T-cell (primary cell): ENCODE measurements around the gene DSCAM. TPM values are rescaled to one million over a fixed set of nuclear protein-coding genes. Genes with fewer than 3 reads are reported as not detected.

Source experiments
- ATAC-seq, 4 experiments: fragments of 200-7000 bp in 3 of 4; fragments of 150-1000 bp in 1 of 4; cut with Tn5 transposase; replicated peaks in 1 of 4; 1 replicate in 3 of 4; 2 replicates in 1 of 4; pipeline ENCODE4 v1.10.0; 2021; ENCODE audit warnings: moderate library complexity in 3 of 4, mild to moderate bottlenecking in 2 of 4, moderate number of reproducible peaks in 1 of 4
- CTCF ChIA-PET, 2 donors: fragments of 300-600 bp; sonication (Branson Sonifier 250); formaldehyde crosslinking; loops; one replicate each; lab custom pipeline; 2022; ENCODE audit warnings: antibody characterized with exemption in 2 of 2; lab: Charles Lee
- POLR2A ChIA-PET, 2 donors: fragments of 300-600 bp; sonication (Branson Sonifier 250); formaldehyde crosslinking; loops; one replicate each; lab custom pipeline; 2022; ENCODE audit warnings: antibody characterized with exemption in 2 of 2; lab: Charles Lee
- DNase-seq, 35 experiments: peaks; one replicate each; pipeline versions ENCODE4 v3.0.0 to v3.0.0-alpha.2; 2013 to 2023
- H3K27ac ChIP-seq: one replicate; pipeline ENCODE4 v1.5.1; 2013; ENCODE audit warnings: low read length
- H3K27me3 ChIP-seq, 2 experiments: replicated peaks in 1 of 2; 1 replicate in 1 of 2; 2 replicates in 1 of 2; pipeline versions ENCODE4 v1.6.1 to v1.7.0; 2013; ENCODE audit warnings: low read length in 1 of 2, mixed read lengths in 1 of 2; ENCODE audit not compliant: control insufficient read depth in 2 of 2, insufficient read depth in 2 of 2; ENCODE audit errors: extremely low read depth in 1 of 2
- H3K36me3 ChIP-seq, 2 donors: 1 replicate in 1 of 2; 2 replicates in 1 of 2; pipeline versions ENCODE4 v1.6.1 to v1.7.0; 2013; ENCODE audit warnings: low read length in 1 of 2; ENCODE audit not compliant: control insufficient read depth in 2 of 2, insufficient read depth in 1 of 2; ENCODE audit errors: extremely low read depth in 1 of 2
- H3K4me1 ChIP-seq, 2 experiments: 1 replicate in 1 of 2; 2 replicates in 1 of 2; pipeline versions ENCODE4 v1.6.1 to v1.7.0; 2013; ENCODE audit warnings: low read length in 2 of 2, mixed read lengths in 1 of 2; ENCODE audit not compliant: insufficient read depth in 2 of 2, control insufficient read depth in 1 of 2; ENCODE audit errors: extremely low read depth in 1 of 2
- H3K4me3 ChIP-seq, 2 donors: 1 replicate in 1 of 2; 2 replicates in 1 of 2; pipeline versions ENCODE4 v1.5.1 to v1.7.0; 2013; ENCODE audit warnings: mild to moderate bottlenecking in 2 of 2, low read length in 1 of 2, moderate library complexity in 1 of 2; ENCODE audit not compliant: control insufficient read depth in 1 of 2; ENCODE audit errors: extremely low read depth in 1 of 2
- H3K9me3 ChIP-seq: 2 replicates; pipeline ENCODE4 v1.7.0; 2013
- H3K27ac Mint-ChIP-seq, 2 donors: one replicate each; pipeline ENCODE4 v1.8.0; 2020 to 2021; ENCODE audit warnings: mild to moderate bottlenecking in 2 of 2, mixed read lengths in 2 of 2
- H3K27me3 Mint-ChIP-seq, 2 donors: one replicate each; pipeline ENCODE4 v1.8.0; 2021 to 2022; ENCODE audit warnings: mixed read lengths in 2 of 2
- H3K36me3 Mint-ChIP-seq: one replicate; pipeline ENCODE4 v1.8.0; 2021; ENCODE audit warnings: mixed read lengths
- H3K4me1 Mint-ChIP-seq, 3 donors: one replicate each; pipeline ENCODE4 v1.8.0; 2020 to 2022; ENCODE audit warnings: mixed read lengths in 3 of 3, mild to moderate bottlenecking in 1 of 3
- H3K4me3 Mint-ChIP-seq, 3 donors: one replicate each; pipeline ENCODE4 v1.8.0; 2020 to 2022; ENCODE audit warnings: mild to moderate bottlenecking in 3 of 3, mixed read lengths in 3 of 3, moderate library complexity in 3 of 3
- H3K9me3 Mint-ChIP-seq, 3 donors: one replicate each; pipeline ENCODE4 v1.8.0; 2020 to 2022; ENCODE audit warnings: mixed read lengths in 3 of 3
- WGBS: methylation state at CpG from one replicate; pipeline ENCODE4 v1.1.5; 2013; ENCODE audit warnings: missing lambda C conversion rate; ENCODE audit not compliant: insufficient coverage; 5-methylcytosine and 5-hydroxymethylcytosine counted together
- total RNA-seq, 35 experiments: library from RNA in 6 of 35; stranded (reverse) in 6 of 35; fragments of 120-200 nt in 1 of 35; gene quantifications; one replicate each; pipeline versions ENCODE4 v1.2.1 to v1.2.4 and lab custom pipeline; 2013 to 2026

Gene DSCAM
- total RNA-seq, 5 donors from 2014 or later (not counting 1 experiment from before 2014, with no cell fraction given): not detected

- H3K4me3 ChIP-seq: no peak overlapping the region
- ChIA-PET POLR2A (no interaction called here), CTCF (no interaction called here)
- H3K27me3 Mint-ChIP-seq: no peaks in the 10 kb centered on the region
- no peaks in the 10 kb centered on the region for H3K27me3 ChIP-seq
- no peaks in the 10 kb centered on the region for H3K9me3 ChIP-seq
- ATAC-seq (no peak), DNase-seq (no peak)
- WGBS: 84% methylated on average over 2 of the region's 4 CpGs
- no peaks in the 10 kb centered on the region for H3K4me1 Mint-ChIP-seq
- H3K9me3 Mint-ChIP-seq: peaks cover 6 to 19% (median 9%) of the 10 kb centered on the region in 3 donors
- no peak overlapping the region for H3K27ac ChIP-seq
- no peaks in the 10 kb centered on the region for H3K36me3 Mint-ChIP-seq
- H3K4me1 ChIP-seq: no peaks in the 10 kb centered on the region
- no peak overlapping the region for H3K27ac Mint-ChIP-seq
- no peaks in the 10 kb centered on the region for H3K36me3 ChIP-seq
- no peak overlapping the region for H3K4me3 Mint-ChIP-seq
Observed at GRCh38 chr21:40605094-40605493, 241.9 kb downstream of the DSCAM start.

DNA sequence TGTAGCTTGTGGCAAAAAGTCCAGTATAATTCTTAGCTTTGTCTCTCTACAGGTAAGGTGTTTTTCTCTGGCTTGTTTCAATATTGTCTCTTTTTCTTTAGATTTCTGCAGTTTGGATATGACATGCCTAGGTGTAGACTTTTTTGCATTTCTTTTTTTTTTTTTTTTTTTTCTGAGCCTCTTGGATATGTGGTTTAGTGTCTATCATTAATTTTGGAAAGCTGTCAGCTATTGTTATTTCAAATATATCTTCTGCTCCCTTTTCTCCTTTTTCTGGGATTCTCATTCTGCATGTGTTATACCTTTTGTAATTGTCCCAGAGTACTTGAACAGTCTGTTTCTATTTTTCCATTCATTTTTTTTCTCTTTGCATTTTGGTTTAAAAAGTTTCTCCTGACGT, 243.2 kb downstream of the DSCAM start:
- H3K36me3 Mint-ChIP-seq: no peaks in the 10 kb centered on the region
- Histone ChIP-seq H3K27ac (no peak overlapping the region), H3K27me3 (no peaks in the 10 kb centered on the region), H3K4me1 (no peaks in the 10 kb centered on the region), H3K9me3 (no peaks in the 10 kb centered on the region), H3K36me3 (no peaks in the 10 kb centered on the region), H3K4me3 (no peak overlapping the region)
- no peaks in the 10 kb centered on the region for H3K4me1 Mint-ChIP-seq
- H3K9me3 Mint-ChIP-seq: peaks cover 6 to 19% (median 15%) of the 10 kb centered on the region in 3 donors
- H3K27ac Mint-ChIP-seq: no peak overlapping the region
- no peaks in the 10 kb centered on the region for H3K27me3 Mint-ChIP-seq
- no CpG with 5 or more reads among the region's 1 CpG for WGBS
- H3K4me3 Mint-ChIP-seq: no peak overlapping the region
- DNase-seq (no peak), ATAC-seq (no peak)
- ChIA-PET CTCF (interaction anchor here in 1 of 2 donors (0.7 kb wide), 1 partner anchor 215 kb away, joined by 6 read pairs; no protein-coding TSS in a partner anchor), POLR2A (no interaction called here)

DNA sequence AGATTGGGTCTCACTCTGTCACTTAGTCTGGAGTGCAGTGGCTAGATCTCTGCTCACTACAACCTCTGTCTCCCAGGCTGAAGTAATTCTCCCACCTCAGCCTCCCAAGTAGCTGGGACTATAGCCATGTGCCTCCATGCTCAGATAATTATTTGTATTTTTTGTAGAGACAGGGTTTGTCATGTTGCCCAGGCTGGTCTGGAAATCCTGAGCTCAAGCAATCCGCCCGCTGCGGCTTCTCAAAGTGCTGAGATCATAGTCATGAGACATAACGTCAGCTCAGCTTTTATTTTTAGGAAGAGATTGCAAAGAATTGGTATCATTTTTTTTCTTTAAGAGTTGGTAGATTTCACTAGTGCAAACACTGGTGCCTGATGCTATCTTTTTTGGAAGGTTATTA, 244.9 kb downstream of the DSCAM start:
- H3K9me3 ChIP-seq: no peaks in the 10 kb centered on the region
- WGBS: 94% methylated on average over 4 of the region's 4 CpGs
- ChIA-PET CTCF (no interaction called here), POLR2A (no interaction called here)
- H3K27me3 ChIP-seq: no peaks in the 10 kb centered on the region
- Mint-ChIP-seq H3K4me3 (no peak overlapping the region), H3K9me3 (peaks cover 3 to 16% (median 15%) of the 10 kb centered on the region in 3 donors), H3K36me3 (no peaks in the 10 kb centered on the region), H3K27me3 (no peaks in the 10 kb centered on the region), H3K27ac (no peak overlapping the region), H3K4me1 (no peaks in the 10 kb centered on the region)
- DNase-seq: no peak
- H3K4me1 ChIP-seq: no peaks in the 10 kb centered on the region
- ATAC-seq: no peak
- H3K36me3 ChIP-seq: no peaks in the 10 kb centered on the region
- H3K4me3 ChIP-seq: no peak overlapping the region
- H3K27ac ChIP-seq: no peak overlapping the region

GRCh38 chr21:40595806-40596205, 251.2 kb downstream of the DSCAM start:
- Mint-ChIP-seq H3K36me3 (no peaks in the 10 kb centered on the region), H3K4me1 (no peaks in the 10 kb centered on the region), H3K9me3 (peaks cover 0 to 18% (median 3%) of the 10 kb centered on the region in 3 donors), H3K27ac (no peak overlapping the region), H3K27me3 (no peaks in the 10 kb centered on the region), H3K4me3 (no peak overlapping the region)
- H3K36me3 ChIP-seq: no peaks in the 10 kb centered on the region
- no peaks in the 10 kb centered on the region for H3K27me3 ChIP-seq
- CTCF ChIA-PET: no interaction called here
- no peak overlapping the region for H3K27ac ChIP-seq
- WGBS: 81% methylated on average over 6 of the region's 8 CpGs
- no peaks in the 10 kb centered on the region for H3K4me1 ChIP-seq
- no peak for ATAC-seq
- H3K9me3 ChIP-seq: no peaks in the 10 kb centered on the region
- DNase-seq: no peak
- H3K4me3 ChIP-seq: no peak overlapping the region
- POLR2A ChIA-PET: interaction anchor here in 1 of 2 donors (0.5 kb wide), 1 partner anchor 27 kb away, joined by 3 read pairs; no protein-coding TSS in a partner anchor

DNA sequence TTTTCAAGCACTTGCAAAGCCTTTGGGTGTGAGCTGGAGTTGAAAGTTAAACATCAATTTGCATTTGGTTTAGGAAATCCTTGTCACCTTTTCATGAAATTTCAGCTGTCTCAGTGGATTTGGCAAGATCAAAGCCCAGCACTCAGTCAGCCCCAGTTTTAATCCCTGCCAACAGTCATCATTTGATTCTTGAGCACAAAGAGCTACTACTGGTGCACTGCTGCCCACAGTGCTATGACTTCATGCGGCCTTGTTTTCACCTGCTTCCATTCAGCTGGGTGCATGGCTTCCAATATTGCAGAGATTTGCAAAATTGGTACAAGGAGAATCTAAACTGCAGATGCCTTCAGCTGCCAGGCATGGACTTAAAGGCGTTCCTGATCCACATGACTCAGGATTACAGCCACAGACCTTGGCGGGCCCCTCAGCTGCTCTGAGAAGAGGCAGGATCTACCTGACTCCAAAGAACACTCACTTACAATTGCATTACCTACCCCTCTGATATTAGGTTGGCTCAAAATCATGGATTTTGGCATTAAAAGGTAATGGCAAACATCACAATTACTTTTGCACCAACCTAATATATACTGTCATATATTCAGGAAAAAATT, 259.1 kb downstream of the DSCAM start:
- DNase-seq (no peak), ATAC-seq (no peak)
- Mint-ChIP-seq H3K27me3 (no peaks in the 10 kb centered on the region), H3K9me3 (peaks cover 0 to 9% (median 4%) of the 10 kb centered on the region in 3 donors), H3K4me1 (no peaks in the 10 kb centered on the region), H3K36me3 (no peaks in the 10 kb centered on the region), H3K27ac (no peak overlapping the region), H3K4me3 (no peak overlapping the region)
- Histone ChIP-seq H3K27me3 (no peaks in the 10 kb centered on the region), H3K4me1 (no peaks in the 10 kb centered on the region), H3K27ac (no peak overlapping the region), H3K9me3 (no peaks in the 10 kb centered on the region), H3K36me3 (no peaks in the 10 kb centered on the region), H3K4me3 (no peak overlapping the region)
- ChIA-PET CTCF (no interaction called here), POLR2A (no interaction called here)
- 94% methylated on average over 2 of the region's 3 CpGs for WGBS

DNA sequence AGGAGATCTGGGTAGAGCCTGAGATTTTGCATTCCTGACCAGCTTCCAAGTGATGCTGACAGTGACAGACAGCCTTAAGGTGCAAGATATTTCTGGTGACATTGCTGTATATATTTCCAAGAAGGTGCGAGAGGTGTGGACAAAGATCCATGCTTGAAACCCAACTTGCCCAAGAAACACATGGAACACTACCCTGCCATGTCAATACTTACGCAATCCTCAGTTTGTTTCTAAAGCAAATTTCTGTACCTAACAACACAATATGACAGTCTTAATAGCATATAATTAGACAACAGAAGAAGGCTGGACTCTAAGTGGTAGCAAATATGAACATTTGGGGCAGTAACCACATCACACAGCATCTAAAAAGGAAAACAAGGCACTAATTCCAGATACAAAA, 260.4 kb downstream of the DSCAM start:
- no peak for DNase-seq
- H3K27ac Mint-ChIP-seq: no peak overlapping the region
- H3K27me3 Mint-ChIP-seq: no peaks in the 10 kb centered on the region
- no peaks in the 10 kb centered on the region for H3K27me3 ChIP-seq
- H3K9me3 Mint-ChIP-seq: peaks cover 0 to 9% (median 7%) of the 10 kb centered on the region in 3 donors
- no peak for ATAC-seq
- H3K9me3 ChIP-seq: no peaks in the 10 kb centered on the region
- POLR2A ChIA-PET: no interaction called here
- H3K36me3 Mint-ChIP-seq: no peaks in the 10 kb centered on the region
- no peaks in the 10 kb centered on the region for H3K4me1 Mint-ChIP-seq
- CTCF ChIA-PET: no interaction called here
- no peaks in the 10 kb centered on the region for H3K36me3 ChIP-seq
- H3K4me3 Mint-ChIP-seq: no peak overlapping the region
- H3K4me3 ChIP-seq: no peak overlapping the region
- H3K27ac ChIP-seq: no peak overlapping the region
- H3K4me1 ChIP-seq: no peaks in the 10 kb centered on the region
- WGBS: no CpG with 5 or more reads among the region's 2 CpGs
